CD1c-positive myeloid dendritic cell (primary cell): ENCODE data around the gene MYMK.

Source experiments
- DNase-seq: peaks from one replicate; pipeline ENCODE4 v3.0.0-alpha.2; 2016; ENCODE audit errors: extremely low spot score

MYMK gene

DNA sequence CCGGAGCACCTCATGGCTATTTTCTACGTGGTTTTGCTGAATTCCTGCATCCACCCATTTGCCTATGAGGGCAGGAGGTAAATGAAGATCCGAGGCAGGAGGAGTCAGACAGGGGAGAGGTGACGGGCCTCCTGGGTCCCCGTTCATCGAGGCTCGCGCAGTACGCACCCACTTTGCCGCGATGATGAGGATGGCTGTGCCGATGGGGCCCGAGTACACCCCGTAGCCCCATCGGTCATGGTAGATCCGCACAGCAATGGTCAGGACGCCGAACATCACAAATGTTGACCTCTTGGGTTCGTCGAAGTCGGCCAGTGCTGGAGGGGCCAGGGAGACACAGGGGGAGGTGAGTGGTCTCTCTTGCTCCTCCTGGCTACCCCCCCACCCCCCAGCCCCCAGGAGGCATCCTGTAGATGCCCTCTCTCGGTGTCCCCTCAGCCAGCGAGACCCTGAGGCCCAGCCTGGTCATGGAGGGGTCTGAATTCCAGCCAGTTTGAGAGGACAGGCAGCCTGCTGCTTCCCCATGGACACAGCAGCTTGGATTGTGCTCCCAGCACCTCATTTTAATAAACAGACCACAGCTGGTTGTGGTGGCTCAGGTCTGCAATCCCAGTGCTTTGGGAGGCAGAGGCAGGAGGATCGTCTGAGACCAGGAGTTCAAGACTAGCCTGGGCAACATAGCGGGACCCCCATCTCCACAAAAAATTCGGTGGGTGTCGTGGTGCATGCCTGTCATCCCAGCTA, 5.9 kb downstream of the MYMK start:
- no peak for DNase-seq

GRCh38 chr9:133518200-133518599, 6.6 kb downstream of the MYMK start:
- DNase-seq, result no peak

GRCh38 chr9:133517711-133518110, 7.0 kb downstream of the MYMK start:
- no peak for DNase-seq

GRCh38 chr9:133516961-133517350, 7.8 kb downstream of the MYMK start:
- DNase-seq, result no peak

DNA sequence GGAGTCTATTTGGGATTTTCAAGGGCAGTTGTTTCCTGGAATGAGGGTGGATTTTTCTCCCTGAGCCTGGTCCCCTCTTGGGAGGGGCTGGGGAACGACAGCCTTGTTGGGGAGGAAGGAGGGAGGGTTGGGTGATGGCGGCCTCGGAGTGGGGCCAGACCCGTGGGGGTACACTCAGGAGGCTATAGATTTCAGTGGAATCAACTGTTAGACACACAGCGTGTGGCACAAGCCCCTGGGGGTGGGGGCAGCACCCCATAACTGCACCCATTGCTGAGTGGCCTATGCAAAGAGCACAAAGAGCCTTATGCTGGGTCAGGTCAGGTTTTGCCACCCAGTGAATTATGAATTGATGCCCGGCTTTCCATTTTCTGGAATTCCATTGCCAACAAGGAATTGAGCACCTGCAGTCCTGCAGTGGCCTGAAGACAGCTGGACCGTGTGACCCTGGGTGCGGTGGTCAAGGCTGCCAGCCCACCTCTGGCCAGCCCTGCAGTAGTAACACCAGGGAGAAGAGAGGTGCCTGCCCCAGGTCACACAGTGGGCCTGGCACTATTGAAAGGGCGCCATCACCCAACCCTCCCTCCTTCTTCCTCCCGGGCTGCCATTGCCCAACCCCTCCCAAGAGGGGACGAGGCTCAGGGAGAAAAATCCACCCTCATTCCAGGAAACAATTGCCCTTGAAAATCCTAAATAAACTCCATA, 8.4 kb downstream of the MYMK start:
- no peak for DNase-seq

DNA sequence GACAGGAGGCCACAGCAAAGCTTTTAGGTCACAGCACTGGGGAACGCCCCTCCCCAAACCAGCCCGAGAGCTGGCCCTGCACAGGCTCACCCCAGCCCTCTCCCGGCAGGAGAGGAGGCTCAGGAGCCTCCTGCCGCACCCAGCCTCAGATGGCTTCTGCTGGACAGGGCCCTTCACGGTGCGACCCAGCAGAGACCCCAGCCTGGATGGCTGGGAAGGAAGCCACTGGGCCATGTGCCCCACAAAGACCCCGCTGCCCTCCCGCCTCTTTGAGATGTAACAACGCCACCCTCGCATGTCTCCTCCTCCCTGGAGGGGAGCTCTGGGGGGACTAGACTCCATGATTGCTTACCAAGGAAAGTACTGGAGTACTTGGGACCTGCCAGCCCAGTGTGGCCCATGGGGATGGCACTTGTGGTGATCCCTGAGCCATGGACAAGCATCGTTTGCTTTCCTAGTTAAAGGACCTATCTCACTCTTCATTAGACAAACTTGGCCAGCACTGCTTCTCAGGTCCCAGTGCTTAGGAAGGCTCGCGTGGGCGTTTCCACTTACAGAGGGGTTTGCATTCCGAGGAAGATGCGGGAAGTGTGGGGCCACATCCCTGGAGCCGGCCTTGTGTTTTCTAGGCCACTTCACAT, 9.0 kb downstream of the MYMK start:
- no peak for DNase-seq

- DNase-seq, result no peak
Observed at GRCh38 chr9:133515240-133515610, 9.5 kb downstream of the MYMK start.

DNA sequence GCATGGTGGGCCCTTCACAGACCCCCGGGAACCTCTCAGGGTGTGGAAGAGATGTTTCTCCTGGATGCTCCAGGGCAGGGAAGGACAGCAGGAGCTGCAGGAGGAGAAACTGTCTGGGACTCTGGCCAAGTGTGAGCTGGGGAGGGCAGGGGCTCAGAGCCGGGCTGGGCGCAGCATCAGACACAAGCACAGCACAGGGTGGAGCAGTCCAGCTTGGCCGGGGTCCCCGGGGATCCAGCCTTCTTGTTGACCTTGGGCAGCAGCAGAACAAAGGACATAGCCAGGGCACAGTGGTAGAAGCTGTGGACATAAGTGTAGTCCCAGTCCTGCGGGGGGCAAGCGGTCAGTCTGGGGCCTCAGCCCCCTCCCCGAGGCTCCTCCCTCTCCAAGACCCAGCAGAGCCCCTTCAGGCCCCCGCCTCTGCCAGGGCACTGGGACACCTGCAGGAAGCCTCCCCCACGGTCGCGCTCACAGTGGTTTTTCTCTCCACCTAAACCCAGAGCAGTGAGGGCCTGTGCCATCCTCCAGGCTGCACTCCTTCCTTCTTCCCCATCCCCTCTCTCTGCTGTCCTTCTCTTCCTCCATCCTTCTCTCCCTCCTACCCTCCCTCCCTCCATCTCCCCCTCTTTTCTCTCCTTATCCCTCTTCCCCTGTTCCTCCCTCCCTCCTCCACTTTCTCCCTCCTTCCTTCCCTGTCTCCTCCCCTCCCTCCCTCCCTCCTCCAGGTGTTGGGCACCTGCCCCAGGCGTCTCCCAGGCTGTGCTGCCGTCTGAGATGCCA, 10.1 kb downstream of the MYMK start:
- DNase-seq, result no peak

DNA sequence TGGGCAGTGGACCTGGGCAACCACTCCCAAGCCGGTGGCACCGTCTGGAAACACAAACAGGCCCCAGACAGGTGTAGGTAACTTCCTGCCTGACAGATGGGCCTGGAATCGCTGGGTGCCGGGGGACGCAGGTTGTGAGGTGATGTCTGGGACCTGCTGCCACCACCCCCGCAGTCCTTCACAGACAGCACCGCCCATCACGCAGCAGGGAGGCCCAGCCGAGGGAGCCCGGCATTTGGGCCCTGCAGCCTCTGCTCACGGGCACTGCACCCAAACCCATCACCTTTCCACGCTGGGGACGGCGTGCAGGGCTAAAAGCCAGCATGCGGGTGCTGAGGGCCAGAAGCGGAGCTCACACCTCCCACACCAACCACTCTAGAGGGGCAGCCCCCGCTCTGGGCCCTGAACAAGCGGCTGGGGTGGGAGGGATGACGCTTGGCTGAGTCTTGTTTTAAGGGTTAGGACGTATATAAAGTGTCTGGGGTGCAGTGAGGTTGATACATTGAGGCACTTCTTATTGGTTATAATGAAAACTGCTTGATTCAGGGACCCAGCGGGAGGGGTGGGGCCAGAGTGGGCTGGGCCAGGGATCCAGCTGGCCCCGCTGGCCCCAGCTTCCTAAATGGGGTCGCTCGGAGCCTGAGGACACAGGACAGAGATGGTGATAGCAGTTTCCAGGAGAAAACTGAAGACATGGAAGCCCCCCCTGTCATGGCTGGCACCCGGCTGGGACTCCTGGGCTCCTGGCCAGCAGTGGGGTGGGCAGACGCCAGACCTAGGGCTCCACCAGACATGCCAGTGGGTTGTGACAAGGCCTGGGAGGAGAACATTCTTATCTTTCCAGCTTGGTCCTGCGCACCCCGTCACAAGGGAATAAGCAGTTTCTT, 11.3 kb downstream of the MYMK start:
- DNase-seq, result no peak

DNA sequence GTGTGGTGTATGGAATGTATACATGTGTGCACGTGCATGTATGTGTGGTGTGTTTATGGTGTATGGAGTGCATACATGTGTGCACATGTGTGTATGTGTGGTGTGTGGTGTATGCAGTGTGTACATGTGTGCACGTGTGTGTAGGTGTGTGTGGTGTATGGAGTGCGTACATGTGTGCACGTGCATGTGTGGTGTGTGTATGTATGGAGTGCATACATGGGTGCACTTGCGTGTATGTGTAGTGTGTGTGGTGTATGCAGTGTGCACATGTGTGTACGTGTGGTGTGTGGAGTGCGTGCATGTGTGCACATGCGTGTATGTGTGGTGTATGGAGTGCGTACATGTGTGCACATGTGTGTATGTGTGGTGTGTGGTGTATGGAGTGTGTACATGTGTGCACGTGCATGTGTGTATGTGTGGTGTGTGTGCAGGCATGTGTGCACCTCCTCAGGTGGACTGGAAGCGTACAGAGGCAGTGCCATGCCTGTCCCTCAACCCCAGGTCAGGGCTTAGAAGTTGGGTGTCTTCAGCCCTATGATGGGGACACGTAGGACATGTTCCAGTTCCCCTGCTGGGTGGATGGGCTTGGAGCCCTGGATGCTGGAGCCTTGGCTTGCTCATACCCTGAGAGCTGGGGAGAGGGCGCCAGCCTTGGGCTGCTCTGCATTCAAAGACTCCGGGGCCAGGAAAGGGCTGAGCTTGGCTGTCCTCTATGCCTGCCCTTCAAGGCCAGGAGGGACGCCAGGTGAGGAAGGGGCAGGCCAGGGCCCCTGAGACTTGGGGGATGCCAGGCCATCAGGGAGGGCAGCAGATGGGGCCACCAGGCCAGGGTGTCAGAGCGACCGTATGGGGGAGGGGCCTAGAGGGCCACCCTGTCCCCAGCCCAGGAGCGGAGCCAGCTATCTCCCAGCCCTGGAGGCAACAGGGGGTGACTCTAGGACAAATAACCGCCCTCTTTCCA, 12.2 kb downstream of the MYMK start:
- no peak for DNase-seq

DNA sequence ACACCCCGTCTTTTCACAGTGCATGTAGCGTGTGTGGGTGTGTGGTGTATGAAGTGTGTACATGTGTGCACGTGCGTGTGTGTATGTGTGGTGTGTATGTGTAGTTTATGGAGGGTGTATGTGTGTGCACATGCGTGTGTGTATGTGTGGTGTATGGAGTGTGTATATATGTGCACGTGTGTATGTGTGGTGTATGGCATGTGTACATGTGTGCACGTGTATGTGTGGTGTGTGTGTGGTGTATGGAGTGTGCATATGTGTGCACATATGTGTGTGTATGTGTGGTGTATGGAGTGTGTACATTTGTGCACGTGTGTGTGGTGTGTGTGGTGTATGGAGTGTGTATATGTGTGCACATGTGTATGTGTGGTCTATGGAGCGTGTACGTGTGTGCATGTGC, 13.2 kb downstream of the MYMK start:
- no peak for DNase-seq

- DNase-seq, result no peak
Observed at GRCh38 chr9:133510926-133511505, 13.7 kb downstream of the MYMK start.

GRCh38 chr9:133509179-133510083, 15.3 kb downstream of the MYMK start:
- no peak for DNase-seq

DNA sequence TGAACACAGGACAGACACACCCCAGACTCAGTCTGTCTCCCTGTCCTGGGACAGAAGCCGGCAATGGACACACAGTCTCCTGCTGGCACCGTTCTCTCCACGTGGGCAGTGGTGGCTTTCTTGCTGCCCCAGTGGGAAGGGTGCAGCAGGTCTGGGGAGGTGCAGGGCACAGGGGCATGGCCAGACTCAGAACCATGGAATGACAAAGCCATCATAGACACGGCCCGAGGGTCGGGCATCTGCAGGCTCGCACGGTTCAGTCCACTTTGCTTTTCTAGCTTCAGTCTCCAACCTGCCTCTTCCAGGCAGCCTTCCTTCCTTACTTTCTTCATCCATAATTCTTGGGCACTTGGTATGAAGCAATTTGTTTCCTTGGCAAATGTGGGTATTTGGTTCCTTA, 16.7 kb downstream of the MYMK start:
- DNase-seq, result no peak

GRCh38 chr9:133507246-133507965, 17.4 kb downstream of the MYMK start:
- no peak for DNase-seq

DNA sequence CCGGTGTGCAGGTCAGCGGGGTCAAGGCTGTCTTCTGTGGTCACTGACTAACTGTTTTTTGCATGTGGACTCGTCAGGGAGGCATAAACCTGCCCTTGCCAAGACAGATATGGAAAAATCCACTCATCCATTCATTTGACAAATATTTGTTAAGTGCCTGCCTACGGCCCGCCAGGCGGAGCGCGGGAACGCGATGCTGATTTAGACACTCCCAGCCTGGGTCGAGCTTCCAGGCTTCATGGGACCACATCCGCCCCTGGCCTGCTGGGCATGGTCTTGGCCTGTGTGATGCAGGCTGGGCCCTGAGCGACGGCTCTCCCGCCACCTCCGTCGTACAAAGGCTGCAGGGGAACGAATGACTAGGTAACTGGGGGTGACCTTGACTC, 18.1 kb downstream of the MYMK start:
- DNase-seq, result no peak

DNA sequence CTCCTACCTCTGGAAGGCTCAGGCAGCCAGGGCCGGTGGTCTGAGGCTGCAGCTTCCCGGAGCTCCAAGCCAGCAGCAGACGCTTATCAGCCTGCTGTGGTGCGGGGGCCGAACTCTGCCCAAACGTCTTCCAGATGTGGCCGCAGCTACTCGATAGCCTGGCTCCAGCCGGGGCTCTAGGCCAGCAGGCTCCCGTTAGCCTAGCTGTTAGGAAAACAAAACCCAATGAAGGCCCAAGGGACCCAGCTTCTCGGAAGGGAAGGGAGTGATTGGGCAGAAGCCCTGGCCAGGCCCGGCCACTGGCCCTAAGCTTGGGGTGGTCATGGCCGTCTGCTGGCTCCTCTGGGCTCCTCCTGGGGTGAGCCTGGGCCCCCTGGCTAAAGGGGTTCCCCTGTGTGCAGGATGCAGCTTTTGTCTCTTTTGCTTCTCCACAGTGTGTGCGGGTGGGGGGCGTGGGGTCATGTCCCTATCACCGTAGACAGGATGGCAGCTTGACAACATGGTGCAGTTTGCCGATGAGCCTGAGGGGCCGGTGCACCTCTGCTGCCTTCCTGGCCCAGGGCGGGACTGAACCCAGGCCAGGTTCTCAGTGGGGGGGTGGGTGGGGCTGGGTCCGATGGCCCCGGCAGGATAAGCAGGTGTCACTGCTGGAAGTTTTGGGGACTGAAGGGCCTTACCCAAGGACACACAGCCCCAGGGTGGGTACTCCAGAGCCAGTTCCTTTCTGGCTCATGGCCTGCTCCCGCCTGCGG, 18.7 kb downstream of the MYMK start:
- no peak for DNase-seq
